Mammary epithelial cell (primary cell): ENCODE results near the gene SPTLC2.

ENCODE experiments used
- EZH2 ChIP-seq: IDR thresholded peaks from 2 replicates; pipeline ENCODE4 v1.6.1; 2012; ENCODE audit warnings: low read length, inconsistent platforms, borderline replicate concordance
- TF ChIP-seq, protein P1 (sequence below), 2 donors: IDR thresholded peaks in 1 of 2; conservative IDR thresholded peaks in 1 of 2; 2 replicates each; pipeline ENCODE4 v1.5.1; 2011 to 2012; ENCODE audit warnings: inconsistent platforms in 2 of 2, low read length in 2 of 2, mild to moderate bottlenecking in 2 of 2, control low read depth in 1 of 2, low read depth in 1 of 2; ENCODE audit not compliant: insufficient read depth in 1 of 2; ENCODE audit errors: extremely low read depth in 1 of 2

DNA sequence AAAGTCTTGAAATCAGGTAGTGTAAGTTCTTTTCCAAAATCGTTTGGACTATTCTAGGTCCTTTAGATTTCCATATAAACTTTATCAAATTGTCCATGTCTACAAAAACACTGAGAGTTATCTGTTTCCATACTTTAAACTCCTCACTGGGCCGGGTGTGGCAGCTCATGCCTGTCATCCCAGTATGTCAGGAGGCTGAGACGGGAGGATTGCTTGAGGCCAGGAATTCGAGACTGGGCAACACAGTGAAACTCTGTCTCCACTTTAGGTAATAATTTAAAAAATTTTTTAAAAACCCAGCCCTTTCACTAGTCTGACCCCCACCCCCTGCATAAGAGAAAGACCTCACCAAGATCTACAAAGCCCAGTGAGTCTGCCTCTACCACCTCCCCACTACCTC is 111.4 kb downstream of the SPTLC2 start:
- TF ChIP-seq EZH2 = no peak
- TF ChIP-seq, protein P1, sequence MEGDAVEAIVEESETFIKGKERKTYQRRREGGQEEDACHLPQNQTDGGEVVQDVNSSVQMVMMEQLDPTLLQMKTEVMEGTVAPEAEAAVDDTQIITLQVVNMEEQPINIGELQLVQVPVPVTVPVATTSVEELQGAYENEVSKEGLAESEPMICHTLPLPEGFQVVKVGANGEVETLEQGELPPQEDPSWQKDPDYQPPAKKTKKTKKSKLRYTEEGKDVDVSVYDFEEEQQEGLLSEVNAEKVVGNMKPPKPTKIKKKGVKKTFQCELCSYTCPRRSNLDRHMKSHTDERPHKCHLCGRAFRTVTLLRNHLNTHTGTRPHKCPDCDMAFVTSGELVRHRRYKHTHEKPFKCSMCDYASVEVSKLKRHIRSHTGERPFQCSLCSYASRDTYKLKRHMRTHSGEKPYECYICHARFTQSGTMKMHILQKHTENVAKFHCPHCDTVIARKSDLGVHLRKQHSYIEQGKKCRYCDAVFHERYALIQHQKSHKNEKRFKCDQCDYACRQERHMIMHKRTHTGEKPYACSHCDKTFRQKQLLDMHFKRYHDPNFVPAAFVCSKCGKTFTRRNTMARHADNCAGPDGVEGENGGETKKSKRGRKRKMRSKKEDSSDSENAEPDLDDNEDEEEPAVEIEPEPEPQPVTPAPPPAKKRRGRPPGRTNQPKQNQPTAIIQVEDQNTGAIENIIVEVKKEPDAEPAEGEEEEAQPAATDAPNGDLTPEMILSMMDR (conservative IDR thresholded peaks at IDR 0.05 in 1 of 2, IDR thresholded peaks at IDR 0.05 in 1 of 2; ENCODE audit: extremely low read depth in 1 of 2, insufficient read depth in 1 of 2, low read depth in 1 of 2, low read length in 2 of 2) = no peak
